ENCODE measurements around the gene RXRB.

The RXRB gene

DNA sequence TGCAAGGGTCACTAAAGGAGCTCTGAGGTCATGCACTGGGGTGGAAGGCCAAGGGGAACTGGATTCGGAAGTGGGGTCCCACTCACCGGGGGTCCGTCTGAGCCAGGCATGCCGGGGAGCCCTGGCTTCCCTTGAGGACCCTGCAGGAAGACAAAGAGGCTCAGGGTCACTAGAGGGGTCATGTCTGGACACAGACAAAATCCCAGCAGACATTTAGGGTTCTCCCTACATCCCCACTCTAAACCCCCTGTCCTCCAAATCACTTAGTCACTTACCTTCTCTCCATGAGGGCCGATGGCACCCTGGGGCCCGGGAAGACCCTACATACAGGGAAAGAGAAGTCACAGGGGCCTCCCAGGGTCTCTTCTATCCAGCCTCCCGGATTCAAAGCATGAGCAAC lies 23.6 kb downstream of the RXRB start:
- DNase-seq (ENCODE audit: low read depth in 2 of 2) = no peak

DNA sequence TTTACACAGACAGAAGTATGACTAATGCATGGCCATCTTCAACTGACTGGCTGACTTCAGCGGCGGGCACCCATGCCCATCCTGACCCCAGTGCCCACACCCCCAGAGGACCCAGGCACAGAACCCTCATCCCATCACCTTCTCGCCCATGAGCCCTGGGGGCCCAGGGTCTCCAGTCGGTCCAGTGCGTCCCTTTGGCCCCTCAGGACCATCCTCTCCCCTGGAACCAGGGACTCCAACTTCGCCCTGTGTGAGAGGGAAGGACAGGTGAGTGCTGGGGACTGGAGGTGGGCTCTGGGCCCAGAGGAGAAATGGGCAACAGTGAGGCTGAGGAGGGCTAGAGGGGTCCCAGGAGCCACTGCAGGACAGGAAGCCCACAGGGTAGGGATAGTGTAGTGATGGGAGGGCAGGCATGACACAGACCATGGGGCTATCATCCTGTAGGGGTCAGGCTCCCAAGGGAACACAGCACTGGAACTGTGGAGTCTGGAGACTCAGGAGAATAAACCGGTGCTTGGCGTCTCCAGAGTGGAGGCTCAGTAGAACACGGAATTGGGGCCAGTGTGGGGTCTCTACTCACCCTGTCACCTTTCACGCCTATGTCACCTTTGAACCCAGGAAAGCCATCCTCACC lies 24.9 kb downstream of the RXRB start:
- no peak for DNase-seq (ENCODE audit: low read depth in 2 of 2)

DNA sequence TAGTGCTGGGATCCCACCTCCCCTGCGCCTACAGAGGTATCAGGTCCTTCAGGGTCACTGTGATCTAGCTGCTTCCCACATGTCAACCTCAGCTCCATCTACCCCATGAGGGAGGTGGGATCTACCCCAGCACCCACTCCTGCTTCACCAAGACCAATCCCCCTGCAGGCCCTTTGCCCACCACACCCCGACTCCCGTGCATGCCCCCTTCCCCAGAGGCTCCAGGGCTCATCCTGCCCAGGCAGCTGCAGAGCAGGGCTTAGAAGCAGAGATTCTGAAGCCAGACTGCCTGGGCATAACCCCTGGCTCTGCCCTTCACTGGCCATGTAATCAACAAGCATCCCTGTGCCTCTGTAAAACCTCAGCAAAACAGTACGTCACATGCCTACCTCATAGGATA lies 25.7 kb downstream of the RXRB start:
- no peak for DNase-seq (ENCODE audit: low read depth in 2 of 2)

GRCh38 chr6:33173535-33174180 lies 26.8 kb downstream of the RXRB start:
- no peak for DNase-seq (ENCODE audit: low read depth in 2 of 2)

GRCh38 chr6:33172688-33173534 lies 27.6 kb downstream of the RXRB start:
- DNase-seq (ENCODE audit: low read depth in 2 of 2) = no peak

DNA sequence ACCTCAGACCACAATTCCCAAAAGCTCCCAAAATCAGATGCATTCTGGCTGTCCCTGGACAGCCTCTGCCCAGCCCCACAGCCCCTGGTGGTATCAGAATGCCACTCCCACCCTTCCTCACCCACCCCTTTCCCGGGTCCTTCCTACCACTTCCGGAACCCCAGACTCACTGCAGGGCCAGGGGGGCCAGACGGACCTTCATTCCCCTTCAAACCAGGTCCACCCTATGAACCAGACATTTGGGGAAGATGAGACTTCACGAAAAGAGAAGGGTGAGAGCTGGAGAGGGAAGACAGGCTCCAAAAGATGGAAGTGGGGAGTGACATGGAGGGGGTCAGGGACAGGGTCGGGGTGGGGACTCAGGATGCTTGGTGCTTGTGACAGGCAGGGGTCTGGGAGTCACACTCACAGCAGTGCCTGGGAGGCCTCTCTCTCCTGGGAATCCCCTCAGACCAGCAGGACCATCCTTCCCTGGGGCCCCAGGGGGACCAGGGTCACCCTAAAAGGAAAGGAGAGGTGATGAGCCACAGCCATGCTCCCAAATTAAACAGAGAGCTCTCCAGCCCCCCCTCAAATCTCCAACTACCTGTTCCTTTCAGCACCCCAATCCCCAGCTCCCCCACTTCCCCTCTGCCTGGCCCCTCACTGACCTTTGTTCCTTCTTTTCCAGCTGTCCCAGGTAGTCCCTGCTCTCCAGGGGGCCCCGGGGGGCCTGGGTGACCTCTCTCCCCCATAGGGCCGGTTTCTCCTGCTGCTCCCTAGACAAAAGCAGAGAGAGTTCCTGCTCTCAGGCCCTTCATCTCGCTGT lies 28.4 kb downstream of the RXRB start:
- no peak for DNase-seq (ENCODE audit: low read depth in 2 of 2)

GRCh38 chr6:33171016-33171879 lies 29.2 kb downstream of the RXRB start:
- no peak for DNase-seq (ENCODE audit: low read depth in 2 of 2)

DNA sequence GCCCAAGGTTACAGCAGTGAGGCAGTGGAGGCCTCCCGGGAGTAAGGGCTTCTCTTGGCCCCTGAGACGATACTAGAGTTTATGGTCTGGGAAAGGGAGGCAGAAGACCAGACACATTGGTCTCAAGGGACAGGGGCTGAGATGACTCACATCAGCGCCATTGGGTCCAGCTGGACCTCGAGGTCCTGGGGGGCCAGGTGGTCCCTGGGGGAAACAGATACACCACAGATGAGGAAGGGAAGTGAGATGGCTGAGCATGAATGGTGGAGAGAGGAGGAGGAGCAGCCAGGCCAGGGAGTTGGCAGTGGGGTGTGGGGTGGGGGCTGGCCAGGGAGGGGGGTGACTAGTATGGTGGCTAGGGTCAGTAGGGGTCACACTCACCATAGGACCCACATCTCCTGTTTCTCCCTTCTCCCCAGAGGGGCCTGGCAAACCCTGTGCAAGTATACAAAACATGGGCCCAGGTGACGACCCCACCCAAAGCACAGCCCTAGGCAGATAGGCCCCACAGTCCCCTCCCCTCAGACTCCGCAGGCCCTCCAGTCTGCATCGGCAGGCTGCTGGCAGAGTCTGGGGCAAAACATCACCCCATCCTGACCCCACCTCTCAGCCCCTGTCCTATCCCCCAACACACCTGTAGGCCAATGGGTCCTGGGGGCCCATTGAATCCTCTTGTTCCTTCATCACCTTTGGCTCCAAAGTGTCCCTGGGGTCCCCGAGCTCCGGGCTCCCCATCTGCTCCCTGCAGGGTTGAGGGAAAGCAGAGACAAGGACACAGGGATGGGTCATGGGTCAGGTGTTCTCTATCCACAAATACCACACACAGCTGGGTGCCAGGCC lies 30.1 kb downstream of the RXRB start:
- DNase-seq (ENCODE audit: low read depth in 2 of 2) = no peak

DNA sequence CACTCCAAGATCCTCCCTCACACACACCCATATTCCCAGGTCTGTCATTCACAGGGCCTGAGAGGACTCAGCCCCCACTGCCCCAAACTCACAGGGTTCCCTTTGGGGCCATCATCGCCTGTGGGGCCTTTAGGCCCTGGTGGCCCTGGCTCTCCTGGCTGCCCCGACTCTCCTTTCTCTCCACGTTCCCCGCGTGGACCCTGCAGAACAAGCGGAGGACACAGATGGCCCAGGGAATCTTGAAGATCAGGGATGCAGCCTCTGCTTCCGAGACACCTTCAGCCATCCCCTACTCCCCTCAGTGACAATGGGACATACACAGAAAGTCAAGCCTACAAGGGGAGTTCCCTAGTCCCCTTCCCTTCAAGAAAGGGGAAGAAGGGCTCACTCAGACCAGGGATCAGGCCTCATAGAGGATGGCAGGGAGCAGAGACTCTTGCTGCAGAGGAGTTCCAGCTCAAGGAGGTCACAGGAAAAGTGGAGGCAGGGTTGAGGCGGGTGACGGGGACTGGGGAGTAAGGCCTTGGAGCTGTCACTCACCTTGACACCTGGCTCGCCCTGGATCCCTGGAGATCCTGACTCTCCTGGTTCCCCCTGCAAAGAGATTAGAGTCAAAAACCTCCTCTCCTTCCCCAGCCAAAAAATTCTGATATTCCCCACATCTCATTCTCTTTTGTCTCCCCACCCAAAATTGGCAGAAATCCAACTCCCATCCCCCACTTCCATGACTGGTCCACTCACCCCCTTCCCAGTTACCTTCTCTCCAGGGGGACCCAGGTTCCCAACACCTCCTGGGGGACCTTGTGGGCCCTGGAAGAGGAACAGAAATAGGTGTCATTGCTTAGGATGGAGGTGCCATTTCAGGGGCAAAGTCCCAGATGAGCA lies 30.9 kb downstream of the RXRB start:
- no peak for DNase-seq (ENCODE audit: low read depth in 2 of 2)

- no peak for DNase-seq (ENCODE audit: low read depth in 2 of 2)
Measured at GRCh38 chr6:33168639-33169038, 31.8 kb downstream of the RXRB start.

DNA sequence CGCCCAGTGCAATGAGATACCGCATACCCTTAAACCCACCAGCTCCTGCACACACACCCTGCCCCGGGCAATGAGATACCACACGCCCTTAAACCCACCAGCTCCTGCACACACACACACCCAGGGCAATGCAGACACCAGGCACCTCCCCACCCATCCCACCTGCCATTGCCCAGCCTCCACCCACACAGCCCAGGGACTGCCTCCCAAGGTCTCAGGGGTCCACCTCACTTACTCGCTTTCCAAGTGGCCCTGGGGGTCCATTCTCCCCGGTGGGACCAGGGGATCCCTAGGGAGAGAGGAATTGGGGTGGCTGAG lies 32.2 kb downstream of the RXRB start:
- DNase-seq (ENCODE audit: low read depth in 2 of 2) = no peak

GRCh38 chr6:33167374-33168283 lies 32.8 kb downstream of the RXRB start:
- DNase-seq (ENCODE audit: low read depth in 2 of 2) = no peak

DNA sequence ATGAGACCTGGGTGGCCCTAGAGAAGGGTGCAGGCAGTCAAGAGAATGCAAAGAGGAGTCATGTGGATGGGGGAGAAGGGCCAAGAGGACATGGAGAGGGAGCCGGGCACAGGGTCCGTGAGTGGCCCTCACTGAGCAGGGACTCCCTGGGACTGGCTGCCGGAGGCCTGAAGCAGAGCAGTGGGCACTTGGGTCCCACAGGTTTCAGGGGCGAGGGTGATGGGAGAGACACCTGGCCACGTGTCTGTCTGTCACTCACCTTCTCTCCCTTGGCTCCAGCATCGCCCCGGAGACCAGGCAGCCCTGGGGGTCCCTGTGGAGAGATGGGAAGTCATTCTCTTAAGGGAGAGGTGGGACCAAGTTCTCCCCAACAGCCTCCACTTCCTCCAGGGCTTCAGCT lies 33.7 kb downstream of the RXRB start:
- DNase-seq (ENCODE audit: low read depth in 2 of 2) = no peak

GRCh38 chr6:33166363-33166762 lies 34.1 kb downstream of the RXRB start:
- DNase-seq (ENCODE audit: low read depth in 2 of 2) = no peak

DNA sequence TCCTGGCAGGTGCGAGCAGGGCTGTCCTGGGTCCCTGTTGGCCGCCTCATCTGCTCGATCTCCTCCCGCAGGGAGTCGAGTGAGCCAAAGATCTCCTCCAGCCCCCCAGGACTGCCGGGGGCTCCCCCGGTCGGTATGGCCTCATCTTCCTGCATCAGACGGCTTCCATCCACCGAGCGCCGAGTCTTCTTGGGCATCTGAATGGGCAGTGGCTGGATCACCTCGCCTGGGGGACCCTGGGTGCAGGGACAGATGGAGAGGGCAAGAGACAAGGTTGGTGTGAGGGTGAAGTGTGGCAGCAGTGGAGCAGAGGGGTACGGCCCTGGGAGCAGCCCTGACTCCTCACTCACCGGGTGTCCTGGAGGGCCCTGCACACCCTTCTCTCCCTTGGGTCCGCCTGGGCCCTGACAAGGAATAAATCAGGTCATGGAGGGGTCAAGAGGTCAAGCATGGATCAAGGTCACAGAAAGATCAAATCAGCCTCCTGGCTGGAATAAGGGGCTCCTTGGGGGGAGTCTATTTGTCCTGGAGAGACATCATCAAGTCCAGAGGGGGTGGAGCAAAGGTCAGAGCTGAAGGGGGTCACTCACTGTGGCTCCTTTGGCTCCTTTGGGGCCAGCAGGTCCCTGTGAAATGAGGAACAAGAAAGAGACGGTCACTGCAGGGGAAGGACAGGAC lies 34.7 kb downstream of the RXRB start:
- no peak for DNase-seq (ENCODE audit: low read depth in 2 of 2)

DNA sequence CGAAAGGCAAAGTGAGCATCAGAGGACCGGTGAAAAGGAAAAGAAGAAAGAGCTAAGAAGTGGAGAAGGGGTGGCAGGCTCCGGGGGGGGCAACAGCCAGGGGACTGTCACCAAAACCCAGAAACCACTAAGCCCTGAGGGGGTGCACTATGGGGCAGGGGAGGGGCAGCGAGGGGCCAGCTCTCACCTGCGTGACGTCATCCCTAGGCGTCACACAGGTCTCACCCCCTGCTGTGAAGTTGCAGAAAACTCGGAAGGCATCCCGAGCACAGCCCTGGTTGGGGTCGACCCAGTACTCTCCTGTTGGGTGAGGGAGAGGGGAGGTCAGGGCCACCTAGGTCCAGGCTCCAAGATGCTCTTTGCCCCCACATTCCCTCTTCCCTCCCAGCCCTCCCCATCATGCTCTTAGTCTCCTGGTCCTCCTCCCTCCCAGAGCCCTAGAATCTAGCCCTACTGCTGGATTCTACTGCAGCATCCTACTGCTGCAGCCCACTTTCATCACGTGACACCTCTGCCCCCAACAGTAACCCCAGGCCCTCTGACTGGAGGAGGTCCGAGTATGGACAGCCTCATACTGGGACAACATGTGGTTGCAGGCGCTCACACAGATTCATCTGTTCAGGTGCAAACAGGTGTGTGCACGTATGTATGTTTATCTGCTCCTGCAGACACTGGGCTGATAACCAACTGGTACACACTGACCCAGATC lies 35.6 kb downstream of the RXRB start:
- DNase-seq (ENCODE audit: low read depth in 2 of 2) = no peak

- no peak for DNase-seq (ENCODE audit: low read depth in 2 of 2)
Measured at GRCh38 chr6:33164176-33164575, 36.3 kb downstream of the RXRB start.

Measured in activated CD8-positive, alpha-beta memory T cell treated with anti-CD3 and anti-CD28 coated beads for 4 hours (primary cell).